Fibroblast of gingiva (primary cell): ENCODE data around the gene UBR7.
"Not testable (repeated sequence)": the region's sequence is repeated elsewhere in the genome, so short reads cannot be mapped to it uniquely, and the experiment has no call there.

Experiments used
- DNase-seq: peaks from one replicate; pipeline ENCODE4 v3.0.0-alpha.2; 2011; ENCODE audit warnings: low read depth

The UBR7 gene

DNA sequence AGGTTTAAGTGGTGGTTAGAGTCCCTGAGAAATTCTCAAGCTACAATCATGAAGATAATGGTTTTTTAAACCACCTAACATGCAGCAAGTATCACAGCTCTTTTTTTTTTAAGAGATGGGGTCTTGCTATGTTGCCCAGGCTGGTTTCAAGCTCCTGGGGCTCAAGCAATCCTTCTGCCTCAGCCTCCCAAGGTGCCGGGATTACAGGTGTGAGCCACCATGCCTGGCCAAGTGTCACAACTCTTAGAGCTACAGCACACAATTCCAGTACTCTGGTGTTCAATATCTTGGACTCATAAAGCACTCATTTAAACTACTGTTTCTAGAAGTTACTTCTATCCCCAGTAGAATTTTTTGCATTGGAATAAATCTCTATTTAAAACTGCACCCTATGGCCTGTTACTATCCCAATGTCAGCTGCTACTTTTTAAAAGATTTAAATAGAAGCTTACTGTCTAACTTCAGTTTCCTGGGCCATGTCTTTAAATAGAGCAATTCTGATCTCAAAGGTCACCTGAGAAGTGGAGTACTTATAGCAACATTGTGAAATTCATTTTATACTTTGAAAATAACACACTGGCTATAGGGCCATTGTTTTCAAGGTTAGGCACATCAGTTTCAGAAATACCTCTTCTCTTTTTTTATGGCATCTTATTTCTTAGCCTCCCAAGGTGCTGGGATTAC, 11.6 kb upstream of the UBR7 start:
- DNase-seq = no peak

DNA sequence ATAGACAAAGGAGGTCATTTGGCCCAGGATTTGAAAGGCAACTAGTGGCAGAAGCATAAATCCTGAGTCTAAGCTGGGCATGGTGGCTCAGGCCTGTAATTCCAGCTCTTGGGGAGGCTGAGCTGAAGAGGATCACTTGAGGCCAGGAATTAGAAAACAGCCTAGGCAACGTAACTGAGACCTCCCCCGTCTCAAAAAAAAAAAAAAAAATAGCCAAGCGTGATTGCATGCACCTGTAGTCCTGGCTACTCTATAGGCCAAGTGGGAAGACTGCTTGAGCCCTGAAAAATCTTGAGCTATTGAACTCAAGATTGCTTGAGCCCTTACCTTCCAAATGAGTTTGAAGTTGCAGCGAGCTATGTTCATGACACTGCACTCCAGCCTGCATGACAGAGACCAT, 8.0 kb upstream of the UBR7 start:
- DNase-seq = no peak

DNA sequence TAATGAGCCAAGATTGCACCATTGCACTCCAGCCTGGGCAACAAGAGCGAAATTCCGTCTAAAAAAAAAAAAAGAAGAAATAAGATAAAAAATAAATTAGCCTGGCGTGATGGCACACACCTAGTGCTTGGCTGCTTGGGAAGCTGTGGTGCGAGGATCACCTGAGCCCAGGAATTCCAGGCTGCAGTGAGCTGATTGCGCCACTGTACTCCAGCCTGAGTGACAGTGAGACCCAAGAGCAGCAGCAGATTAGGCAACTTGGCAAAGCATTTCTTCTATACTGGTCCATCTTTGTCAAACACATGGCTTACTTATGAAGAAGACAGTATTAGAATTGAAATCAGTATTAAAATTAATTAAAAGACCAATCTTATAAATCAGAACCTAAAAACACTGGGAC, 6.5 kb upstream of the UBR7 start:
- no peak for DNase-seq

DNA sequence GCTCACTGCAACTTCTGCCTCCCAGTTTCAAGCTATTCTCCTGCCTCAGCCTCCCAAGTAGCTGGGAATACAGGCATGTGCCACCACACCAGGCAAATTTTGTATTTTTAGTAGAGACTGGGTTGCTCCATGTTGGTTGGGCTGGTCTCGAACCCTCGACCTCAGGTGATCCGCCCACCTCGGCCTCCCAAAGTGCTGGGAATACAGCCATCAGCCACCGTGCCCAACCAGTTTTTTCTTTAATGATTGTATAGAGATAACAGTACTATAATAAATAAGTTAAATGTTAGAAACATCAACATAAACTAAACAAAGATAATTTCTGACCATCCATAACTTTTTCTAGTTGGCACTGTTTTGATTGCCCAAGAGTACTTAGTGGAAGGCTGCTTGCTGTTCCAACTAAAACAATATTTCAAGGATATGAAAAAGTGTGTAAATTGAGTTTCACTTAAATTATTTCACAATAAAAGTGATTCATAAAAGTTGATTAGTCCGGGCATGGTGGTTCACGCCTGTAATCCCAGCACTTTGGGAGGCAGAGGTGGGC, 5.8 kb upstream of the UBR7 start:
- DNase-seq = peak; percentile 41

DNA sequence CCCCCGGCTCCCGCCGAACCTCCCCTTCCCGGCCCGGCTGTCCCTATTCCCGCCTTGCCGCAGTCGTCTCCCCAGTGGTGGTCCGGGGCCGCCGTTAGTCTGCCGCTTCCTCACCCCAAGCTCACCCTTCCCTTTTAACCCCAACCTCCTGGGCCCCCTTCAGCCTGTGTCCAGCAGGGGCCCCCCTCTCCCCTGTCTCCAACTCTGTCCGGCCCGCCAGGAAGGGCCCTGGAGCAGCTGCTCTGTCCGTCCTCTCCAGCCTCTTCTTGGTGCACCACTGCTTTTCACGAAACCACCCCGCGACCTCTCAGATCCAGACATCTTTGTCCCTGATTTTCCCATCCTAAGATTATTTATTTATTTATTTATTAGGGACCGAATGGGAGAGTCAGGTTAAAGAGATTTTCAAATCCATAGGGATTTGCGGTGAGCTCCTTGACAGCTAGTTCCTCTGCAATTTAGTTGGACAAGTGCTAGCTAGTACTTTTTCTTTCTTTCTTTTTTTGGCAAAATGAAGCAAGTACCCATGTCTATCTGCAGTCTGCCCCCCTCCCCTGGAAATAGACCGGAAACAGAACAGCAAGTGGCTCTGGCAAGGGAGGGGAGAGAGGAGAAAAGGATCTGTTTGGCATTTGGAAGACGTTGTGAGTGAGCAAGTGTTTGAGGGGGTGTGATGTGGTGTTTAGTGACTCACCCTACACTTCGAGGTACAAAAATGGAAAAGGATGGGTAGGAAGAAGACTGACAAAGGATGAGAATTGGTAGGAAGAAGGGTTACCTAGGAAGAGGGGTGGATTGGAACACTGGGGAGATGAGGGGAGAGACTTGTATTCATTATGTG, 632 bp downstream of the UBR7 start:
- DNase-seq = peak; percentile 49

DNA sequence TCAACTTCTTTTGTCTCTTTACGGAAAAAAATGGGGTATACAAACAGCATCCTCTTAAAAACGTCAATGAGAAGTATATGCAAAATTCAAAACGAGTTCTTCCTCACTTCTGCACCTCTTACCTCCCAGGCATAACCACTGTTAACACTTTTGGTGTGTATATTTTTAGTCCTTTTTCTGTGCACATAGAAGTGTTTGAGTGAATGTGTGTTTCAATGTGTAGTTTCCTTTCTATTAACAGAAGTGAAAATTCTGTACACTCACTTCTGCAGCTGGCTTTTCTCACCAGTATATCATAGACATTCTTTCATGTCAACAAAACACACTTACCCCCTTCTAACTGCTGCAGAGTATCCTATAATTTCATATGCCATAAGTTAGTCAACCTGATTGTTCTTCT, 5.4 kb downstream of the UBR7 start:
- DNase-seq = no peak

DNA sequence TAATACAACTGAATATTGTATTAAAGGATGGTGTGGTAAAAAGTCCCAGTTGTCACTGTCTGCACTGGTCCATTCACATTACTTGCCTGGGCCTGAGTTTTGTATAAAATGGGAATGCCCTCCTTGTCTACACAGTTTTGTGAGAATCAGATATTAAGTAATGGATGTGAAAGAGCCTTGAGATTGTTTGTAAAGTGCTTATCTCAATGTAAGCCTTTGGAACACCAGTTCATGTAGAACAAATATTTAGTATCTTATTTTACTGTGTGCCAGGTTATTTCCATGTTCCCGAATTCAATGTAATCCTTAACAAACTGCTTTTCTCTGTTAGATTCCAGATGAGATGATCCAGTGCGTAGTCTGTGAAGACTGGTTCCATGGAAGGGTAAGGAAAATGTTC, 7.5 kb downstream of the UBR7 start:
- DNase-seq = no peak

DNA sequence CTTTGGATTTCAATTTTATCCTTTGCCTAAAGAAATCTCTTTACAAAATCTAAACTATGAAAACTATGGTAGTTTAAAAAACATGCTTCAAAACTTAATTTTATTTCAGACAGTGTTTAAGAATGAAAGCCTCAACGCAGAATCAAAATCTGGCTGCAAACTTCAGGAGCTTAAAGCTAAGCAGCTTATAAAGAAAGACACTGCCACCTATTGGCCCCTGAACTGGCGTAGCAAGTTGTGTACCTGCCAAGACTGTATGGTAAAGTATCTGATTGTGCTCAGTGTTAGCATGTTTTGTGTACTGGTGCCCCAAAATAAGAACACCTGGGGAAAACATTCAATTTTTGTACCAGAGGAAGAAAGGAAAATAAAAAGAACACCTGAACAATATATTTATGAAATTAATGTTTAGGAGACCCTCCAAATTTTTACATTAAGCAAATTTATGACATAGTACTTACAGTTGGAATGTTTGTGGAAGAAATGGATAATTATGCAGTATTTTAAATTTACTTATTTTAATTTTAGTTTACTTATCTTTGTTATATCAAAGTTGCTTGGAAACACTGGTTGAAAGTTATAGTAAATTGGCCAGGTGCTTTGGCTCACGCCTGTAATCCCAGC, 12.2 kb downstream of the UBR7 start:
- DNase-seq = peak; percentile 59

DNA sequence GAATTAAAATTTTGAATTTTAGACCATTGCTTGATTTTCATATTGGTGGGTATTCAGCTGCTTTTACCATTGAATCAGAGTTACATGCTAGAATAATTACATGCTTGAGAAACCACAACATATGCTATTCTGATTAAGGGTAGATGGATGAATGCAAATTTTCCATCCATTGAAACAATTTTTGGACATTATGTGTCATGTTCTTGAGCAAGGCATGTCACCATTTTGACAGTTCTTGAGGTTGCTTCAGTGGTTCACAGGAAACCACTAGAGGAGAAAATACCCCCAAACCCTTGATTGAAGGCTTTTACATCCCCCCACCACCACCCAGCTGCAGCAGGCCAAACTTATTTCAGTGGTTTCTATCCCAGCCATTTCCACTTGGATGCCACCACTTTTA, 13.5 kb downstream of the UBR7 start:
- DNase-seq = no peak

DNA sequence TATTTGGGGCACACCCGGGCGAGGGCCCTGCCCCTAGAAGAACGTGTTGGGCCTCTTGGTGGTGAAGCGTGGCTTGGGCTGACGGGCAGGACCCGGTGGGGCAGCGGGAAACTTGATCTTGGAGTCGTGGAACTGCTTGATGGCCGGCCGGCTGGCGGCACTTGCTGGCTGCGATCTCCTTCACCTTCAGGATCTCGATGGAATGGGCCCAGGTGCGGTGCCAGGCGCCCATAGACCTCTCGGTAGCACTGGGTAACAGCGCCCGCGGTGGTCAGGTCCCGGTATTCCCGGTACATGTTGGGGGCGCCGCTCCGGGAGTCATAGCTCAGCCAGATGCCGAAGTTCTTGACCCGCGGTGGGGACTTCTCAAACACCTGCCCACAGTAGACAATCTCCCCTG, 16.5 kb downstream of the UBR7 start:
- no peak for DNase-seq

DNA sequence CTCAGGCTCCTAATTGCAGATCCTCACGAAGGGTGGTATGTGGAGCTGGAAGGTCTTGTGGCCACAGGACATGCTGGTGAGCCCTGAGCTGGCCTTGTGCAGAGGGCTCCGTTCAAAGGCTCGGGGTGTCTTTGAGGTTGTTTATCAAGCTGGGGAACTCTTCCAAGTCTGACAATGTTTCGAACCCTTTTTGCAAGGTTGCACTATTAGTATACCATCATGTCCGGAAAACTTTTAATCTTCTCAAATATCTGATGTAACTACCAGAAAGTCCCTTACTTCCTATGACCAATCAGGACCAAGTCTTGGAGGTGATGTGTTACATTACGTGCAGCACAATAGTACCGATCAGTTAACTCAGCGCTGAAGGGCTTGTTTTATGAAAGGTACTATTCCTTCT, 21.5 kb downstream of the UBR7 start:
- no peak for DNase-seq

DNA sequence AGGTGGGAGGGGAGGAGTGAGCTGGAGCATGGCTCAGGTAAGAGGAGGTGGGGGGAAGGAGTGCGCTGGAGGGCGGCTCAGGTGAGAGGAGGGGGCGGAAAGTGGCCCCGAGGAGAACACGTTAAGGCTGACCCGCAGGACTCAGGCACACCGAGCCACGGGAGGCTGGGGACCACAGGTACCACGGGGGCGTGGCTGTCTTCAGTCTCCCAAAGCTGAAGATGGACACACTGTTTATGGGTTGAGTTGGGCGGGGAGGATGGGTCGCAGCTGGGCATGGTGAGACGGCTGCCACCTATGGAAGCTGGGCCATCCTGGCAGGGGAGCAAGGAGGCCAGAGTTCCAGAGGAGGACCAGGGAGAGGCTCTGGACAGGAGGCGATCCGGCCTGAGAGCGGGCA, 23.5 kb downstream of the UBR7 start:
- no peak for DNase-seq

DNA sequence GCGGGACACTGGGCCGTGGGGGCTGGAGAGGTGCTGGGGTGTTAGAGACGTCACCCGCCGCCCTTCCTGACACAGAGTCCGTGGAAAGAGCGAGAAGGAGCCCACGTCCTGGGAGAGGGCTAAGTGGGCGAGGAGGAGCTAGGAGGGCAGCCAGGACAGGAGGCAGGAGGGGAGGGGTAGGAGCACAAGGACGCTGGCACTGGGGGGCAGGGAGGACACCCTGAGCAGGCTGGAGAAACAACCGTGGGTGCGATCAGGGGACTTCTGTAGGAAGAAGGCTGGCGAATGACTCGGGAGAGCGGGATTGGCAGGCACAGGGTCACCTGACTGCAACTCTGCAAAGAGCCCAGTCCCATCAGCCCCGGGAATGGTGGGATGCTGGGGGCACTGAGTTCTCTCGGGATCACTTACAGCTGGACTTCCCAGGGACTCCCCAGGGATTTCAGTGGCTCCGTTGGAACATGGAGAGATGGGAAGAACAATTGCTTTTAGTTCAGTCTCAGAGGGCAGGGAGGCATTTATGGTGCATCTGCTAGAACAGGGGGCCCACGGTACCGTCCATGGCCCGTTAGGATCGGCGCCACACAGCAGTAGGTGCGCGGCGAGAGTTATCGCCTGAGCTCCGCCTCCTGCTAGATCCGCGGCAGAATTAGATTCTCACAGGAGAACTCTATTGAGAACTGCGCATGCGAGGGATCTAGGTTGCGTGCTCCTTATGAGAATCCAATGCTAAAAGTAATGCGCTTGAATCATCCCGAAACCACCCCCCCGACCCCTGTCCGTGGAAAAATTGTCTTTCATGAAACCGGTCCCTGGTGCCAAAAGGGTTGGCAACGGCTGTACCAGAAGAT, 24.3 kb downstream of the UBR7 start:
- peak; percentile 19 for DNase-seq

DNA sequence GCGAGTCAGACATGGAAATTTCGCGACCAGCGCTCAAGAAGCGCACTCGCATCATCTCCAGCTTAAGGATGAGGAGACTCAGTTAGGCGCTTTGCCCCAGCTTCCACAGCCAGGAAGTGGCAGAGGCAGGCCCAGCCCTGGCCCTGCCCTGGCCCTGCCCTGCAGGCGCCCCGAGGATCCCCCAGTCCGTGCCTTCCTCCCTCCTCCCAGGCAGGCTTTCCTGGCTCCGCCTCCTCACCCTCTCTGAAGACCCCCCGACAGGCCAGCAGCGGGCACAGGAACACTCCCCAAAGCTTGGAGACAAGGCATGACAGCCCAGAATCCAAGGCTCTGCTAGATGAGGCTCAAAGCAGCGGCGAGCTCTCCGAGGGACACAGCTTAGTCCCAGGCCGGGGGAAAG, 25.1 kb downstream of the UBR7 start:
- no peak for DNase-seq

DNA sequence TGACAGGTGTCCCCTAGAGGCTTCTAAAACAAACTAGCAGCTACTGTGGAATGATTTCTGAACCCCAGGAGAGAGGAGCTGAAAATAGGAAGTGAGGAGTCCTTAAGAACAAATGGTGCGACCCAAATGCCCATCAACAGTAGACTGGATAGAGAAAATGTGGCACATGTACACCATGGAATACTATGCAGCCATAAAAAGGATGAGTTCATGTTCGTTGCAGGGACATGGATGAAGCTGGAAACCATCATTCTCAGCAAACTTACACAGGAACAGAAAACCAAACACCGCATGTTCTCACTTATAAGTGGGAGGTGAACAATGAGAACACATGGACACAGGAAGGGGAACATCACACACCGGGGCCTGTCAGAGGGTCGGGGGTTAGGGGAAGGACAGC, 26.0 kb downstream of the UBR7 start:
- not testable (repeated sequence) for DNase-seq

DNA sequence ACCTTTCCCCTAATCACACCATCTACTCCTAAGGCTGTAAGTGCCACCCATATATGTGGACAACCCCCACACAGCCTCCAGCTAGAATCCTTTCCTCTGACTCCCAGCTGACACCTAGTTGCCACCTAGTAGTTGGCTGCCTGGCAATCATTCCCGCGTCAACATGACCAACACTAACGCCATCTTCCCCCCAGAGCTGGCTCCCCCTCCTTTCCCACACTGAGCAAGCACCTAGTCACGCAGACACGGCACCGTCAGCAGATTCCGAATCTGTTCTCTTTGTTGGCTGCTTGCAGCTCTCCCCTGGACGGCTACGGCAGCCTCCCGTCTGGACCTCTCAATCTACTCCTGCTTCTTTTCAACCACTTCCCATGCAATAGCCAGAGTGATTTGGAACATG, 27.7 kb downstream of the UBR7 start:
- DNase-seq = peak; percentile 39

DNA sequence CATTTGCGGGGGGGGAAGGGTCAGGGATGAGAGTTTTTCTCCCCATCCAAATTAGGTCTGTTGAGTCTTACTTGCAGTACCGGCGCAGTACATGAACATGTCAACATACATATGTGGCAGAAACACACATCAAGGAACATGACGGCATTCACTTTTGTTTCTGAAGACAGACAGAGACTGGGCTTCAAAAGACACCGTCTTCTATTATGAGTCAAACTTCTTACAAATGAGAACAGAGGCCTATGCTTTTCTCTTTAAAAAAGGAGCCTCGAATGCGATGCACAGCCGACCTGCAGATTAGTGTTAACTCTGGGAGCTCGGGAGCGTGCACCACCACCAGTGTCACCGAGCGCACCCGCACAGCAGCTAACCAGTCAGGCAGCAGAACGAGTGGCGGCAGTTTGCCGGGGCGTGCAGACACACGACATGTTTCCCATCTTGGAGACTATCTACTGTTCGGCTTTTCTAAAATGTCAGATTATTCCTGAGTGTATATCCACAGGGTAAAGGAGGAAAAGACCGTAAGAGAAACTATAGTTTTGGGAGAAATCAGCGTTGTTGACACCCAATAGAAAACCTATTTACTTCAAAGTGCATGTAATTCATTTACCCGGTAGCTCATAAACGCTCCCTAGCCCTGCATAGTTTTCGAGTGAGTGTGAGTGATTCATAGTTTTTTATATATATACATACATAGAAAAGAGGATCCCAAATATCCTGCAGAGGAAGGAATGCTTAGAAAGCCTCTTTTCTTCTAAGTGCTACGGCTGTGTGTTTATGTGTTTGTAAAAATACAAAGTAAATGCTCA, 33.0 kb downstream of the UBR7 start:
- peak; percentile 34 for DNase-seq

DNA sequence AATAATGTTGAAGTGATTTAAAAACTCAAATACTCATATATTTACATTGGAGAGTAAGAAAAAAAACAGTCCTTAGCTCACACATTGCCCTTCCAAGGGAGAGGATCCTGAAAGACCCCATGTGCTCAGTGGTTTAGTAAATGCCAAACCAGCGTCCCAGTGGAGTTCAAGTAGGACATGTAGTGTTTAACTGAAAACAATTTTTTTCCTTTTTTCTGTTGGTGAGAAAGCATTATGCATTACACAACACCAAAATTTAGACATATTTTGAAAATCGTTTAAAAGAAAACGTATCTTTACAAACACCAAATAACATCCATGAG, 33.6 kb downstream of the UBR7 start:
- DNase-seq = peak; percentile 43

DNA sequence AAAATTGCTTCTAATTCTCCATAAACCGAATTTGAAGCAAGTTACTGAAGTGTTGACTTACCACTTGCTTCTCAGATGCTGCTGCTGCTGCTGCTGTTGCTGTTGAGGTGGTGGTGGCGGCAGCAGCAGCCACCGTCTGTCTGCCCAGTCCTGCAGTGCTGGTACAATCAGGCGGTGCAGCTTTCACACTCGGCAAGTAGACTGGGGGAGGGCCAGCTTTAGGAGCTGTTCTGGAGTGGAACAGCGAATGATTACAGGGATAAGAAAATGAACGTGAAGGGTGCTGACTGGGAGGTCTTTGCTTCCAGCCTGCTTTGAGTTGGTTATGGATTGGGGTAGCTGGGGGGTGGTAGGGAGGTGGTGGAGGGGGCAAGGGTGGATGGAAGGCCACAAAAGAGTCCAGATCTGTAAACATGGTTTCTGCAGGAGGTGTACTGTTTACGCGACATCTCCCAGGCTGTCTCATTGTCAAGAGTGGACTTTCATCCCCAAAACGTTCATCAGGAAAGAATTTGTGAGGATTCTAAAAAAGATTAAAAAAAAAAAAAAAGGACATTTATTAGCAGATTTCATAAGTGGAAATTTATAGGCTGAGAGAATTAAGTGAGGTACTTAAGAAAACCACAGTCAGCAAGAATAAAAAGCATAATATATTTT, 38.8 kb downstream of the UBR7 start:
- DNase-seq = no peak

DNA sequence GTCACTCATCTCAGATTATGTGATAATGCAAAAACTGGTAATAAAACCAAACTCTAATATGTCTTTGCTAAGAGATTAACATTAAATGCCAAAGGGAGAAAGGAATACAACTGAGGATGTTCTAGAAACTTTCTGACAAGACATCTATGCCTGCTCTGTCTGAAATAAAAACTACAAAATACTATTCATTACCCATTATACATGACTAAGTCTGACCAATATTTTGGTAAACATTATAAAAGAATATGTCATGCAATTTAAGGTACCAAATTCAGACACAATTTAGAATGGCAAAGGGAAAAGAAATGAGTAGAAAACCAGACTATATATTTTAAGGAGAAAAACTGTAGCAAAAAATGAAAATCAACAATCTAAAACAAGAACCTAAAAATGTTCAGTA, 39.5 kb downstream of the UBR7 start:
- no peak for DNase-seq
